CD8-positive, alpha-beta memory T cell (primary cell): ENCODE results near the gene HLCS. TPM values are rescaled to one million over a fixed set of nuclear protein-coding genes. Genes with fewer than 3 reads are reported as not detected.

ENCODE experiments used
- CTCF ChIA-PET: fragments of 350-600 bp; sonication (Branson Sonifier 250); formaldehyde crosslinking; loops from one replicate; lab custom pipeline; 2021; ENCODE audit warnings: antibody characterized with exemption; lab: Charles Lee
- POLR2A ChIA-PET: fragments of 350-600 bp; sonication (Branson Sonifier 250); formaldehyde crosslinking; loops from one replicate; lab custom pipeline; 2021; ENCODE audit warnings: antibody characterized with exemption; lab: Charles Lee
- DNase-seq, 5 donors: peaks; one replicate each; pipeline versions ENCODE4 v3.0.0 to v3.0.0-alpha.2; 2020 to 2022; ENCODE audit warnings: mixed read lengths in 1 of 5
- H3K27ac ChIP-seq: one replicate; pipeline ENCODE4 v1.7.0; 2013; ENCODE audit warnings: low read depth, mild to moderate bottlenecking, low read length, moderate library complexity
- H3K27me3 ChIP-seq: 2 replicates; pipeline ENCODE4 v1.7.0; 2013; ENCODE audit warnings: low read length, mild to moderate bottlenecking; ENCODE audit not compliant: insufficient read depth, poor library complexity, severe bottlenecking
- H3K36me3 ChIP-seq: 2 replicates; pipeline ENCODE4 v1.7.0; 2013; ENCODE audit warnings: mild to moderate bottlenecking, low read length, moderate library complexity; ENCODE audit not compliant: insufficient read depth
- H3K4me1 ChIP-seq: 2 replicates; pipeline ENCODE4 v1.7.0; 2013; ENCODE audit warnings: mild to moderate bottlenecking, low read length, moderate library complexity; ENCODE audit not compliant: insufficient read depth
- H3K4me3 ChIP-seq: 2 replicates; pipeline ENCODE4 v1.7.0; 2013; ENCODE audit warnings: mild to moderate bottlenecking, low read length
- H3K9me3 ChIP-seq: 2 replicates; pipeline ENCODE4 v1.7.0; 2013; ENCODE audit warnings: mild to moderate bottlenecking, low read length
- H3K27ac Mint-ChIP-seq, 8 donors: one replicate each; pipeline ENCODE4 v1.8.0; 2020 to 2021; ENCODE audit warnings: mixed read lengths in 8 of 8, mild to moderate bottlenecking in 6 of 8, inconsistent platforms in 3 of 8, moderate library complexity in 3 of 8
- H3K27me3 Mint-ChIP-seq, 2 donors: one replicate each; pipeline ENCODE4 v1.8.0; 2020 to 2021; ENCODE audit warnings: mixed read lengths in 2 of 2, mild to moderate bottlenecking in 1 of 2, moderate library complexity in 1 of 2
- H3K36me3 Mint-ChIP-seq, 3 donors: one replicate each; pipeline ENCODE4 v1.8.0; 2020 to 2021; ENCODE audit warnings: mixed read lengths in 3 of 3, inconsistent platforms in 1 of 3, mild to moderate bottlenecking in 1 of 3
- H3K4me1 Mint-ChIP-seq, 3 donors: one replicate each; pipeline ENCODE4 v1.8.0; 2020 to 2021; ENCODE audit warnings: mixed read lengths in 3 of 3, inconsistent platforms in 1 of 3, mild to moderate bottlenecking in 1 of 3
- H3K4me3 Mint-ChIP-seq, 7 donors: one replicate each; pipeline ENCODE4 v1.8.0; 2020 to 2021; ENCODE audit warnings: mixed read lengths in 7 of 7, mild to moderate bottlenecking in 6 of 7, moderate library complexity in 4 of 7, inconsistent platforms in 2 of 7
- H3K9me3 Mint-ChIP-seq, 5 donors: one replicate each; pipeline ENCODE4 v1.8.0; 2020 to 2022; ENCODE audit warnings: mixed read lengths in 5 of 5, mild to moderate bottlenecking in 3 of 5, moderate library complexity in 2 of 5, inconsistent platforms in 1 of 5
- polyA plus RNA-seq: library from polyadenylated mRNA; unstranded; fragments of 300-500 nt; fragmentation: Illumina TruSeq; gene quantifications from one replicate; pipeline ENCODE4 v1.2.3, GENCODE V29; 2021
- total RNA-seq, 2 experiments: library from RNA; stranded (reverse); gene quantifications; one replicate each; pipeline ENCODE4 v1.2.3, GENCODE V29; 2021

Gene HLCS
- total and polyA plus RNA-seq, 3 experiments from 2014 or later = 12.7 to 14.7 (median 13.4) TPM

GRCh38 chr21:36706951-36707762 is 259.3 kb downstream of the HLCS start:
- Histone ChIP-seq H3K36me3 (no peaks in the 10 kb centered on the region), H3K9me3 (no peaks in the 10 kb centered on the region), H3K27me3 (peaks cover 62% of the 10 kb centered on the region), H3K4me1 (peaks cover 18% of the 10 kb centered on the region), H3K4me3 (no peak overlapping the region), H3K27ac (no peak overlapping the region)
- no peaks in the 10 kb centered on the region for H3K36me3 Mint-ChIP-seq
- peak overlapping the region in 4 of 7 donors; percentile 9 to 72 (median 38) for H3K4me3 Mint-ChIP-seq
- peaks cover 19 to 56% (median 28%) of the 10 kb centered on the region in 3 donors for H3K4me1 Mint-ChIP-seq
- ChIA-PET POLR2A (no interaction called here), CTCF (no interaction called here)
- DNase-seq = no peak
- peaks cover 52 to 78% of the 10 kb centered on the region in 2 donors for H3K27me3 Mint-ChIP-seq
- H3K9me3 Mint-ChIP-seq = peaks cover 0 to 3% (median 0%) of the 10 kb centered on the region in 5 donors
- peak overlapping the region in 1 of 8 donors; percentile 22 for H3K27ac Mint-ChIP-seq

- H3K4me1 ChIP-seq = peaks cover 18% of the 10 kb centered on the region
- H3K27ac Mint-ChIP-seq = peak overlapping the region in 1 of 8 donors; percentile 22
- peaks cover 22 to 60% (median 28%) of the 10 kb centered on the region in 3 donors for H3K4me1 Mint-ChIP-seq
- peak overlapping the region in 4 of 7 donors; percentile 5 to 41 (median 24) for H3K4me3 Mint-ChIP-seq
- H3K27me3 ChIP-seq = peaks cover 62% of the 10 kb centered on the region
- ChIA-PET POLR2A (no interaction called here), CTCF (no interaction called here)
- no peaks in the 10 kb centered on the region for H3K36me3 ChIP-seq
- H3K36me3 Mint-ChIP-seq = no peaks in the 10 kb centered on the region
- no peak for DNase-seq
- H3K27ac ChIP-seq = no peak overlapping the region
- peaks cover 59 to 80% of the 10 kb centered on the region in 2 donors for H3K27me3 Mint-ChIP-seq
- peaks cover 0 to 3% (median 0%) of the 10 kb centered on the region in 5 donors for H3K9me3 Mint-ChIP-seq
- no peaks in the 10 kb centered on the region for H3K9me3 ChIP-seq
- H3K4me3 ChIP-seq = no peak overlapping the region
Observed at GRCh38 chr21:36706482-36706852, 260.0 kb downstream of the HLCS start.

DNA sequence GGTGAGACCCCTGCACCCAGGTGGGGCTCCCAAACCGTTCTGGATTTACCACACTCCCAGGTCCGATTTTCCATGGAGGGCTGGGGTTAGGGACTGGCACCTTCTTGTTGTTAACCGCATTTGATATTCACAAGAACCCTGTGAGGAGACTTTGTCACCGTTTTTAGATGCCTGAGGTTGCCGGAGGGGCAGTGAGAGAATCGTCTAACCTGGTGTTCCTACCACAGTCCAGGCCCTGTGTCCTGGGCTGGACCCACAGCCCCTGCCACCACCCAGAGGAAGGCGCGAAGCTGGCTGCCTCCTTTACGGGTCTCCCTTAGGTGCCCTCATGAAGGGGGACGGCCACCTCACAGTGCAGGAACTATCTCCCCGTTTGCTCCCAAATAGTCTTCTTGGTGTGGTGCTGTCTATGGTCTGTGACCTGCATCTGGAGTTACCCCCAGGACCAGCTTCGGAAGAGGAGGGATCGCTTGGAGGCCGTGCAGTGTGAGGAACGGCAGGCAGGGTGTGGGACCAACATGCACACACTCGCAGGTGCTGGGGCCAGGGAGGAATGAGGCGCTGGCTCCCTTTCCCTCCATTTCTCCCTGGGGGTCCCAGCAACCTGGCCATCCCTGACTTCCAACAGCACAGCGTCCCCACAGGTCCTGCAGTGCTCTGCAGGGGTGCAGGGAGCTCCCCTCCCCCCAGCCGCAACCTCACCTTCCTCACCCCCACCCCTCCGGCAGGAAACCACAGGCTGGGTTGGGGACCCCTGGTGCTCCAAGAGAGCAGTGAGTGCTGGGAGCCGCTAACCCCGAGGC is 260.6 kb downstream of the HLCS start:
- Histone ChIP-seq H3K4me3 (no peak overlapping the region), H3K27me3 (peaks cover 63% of the 10 kb centered on the region), H3K9me3 (no peaks in the 10 kb centered on the region), H3K27ac (no peak overlapping the region), H3K36me3 (no peaks in the 10 kb centered on the region), H3K4me1 (peaks cover 18% of the 10 kb centered on the region)
- DNase-seq = no peak
- no peaks in the 10 kb centered on the region for H3K36me3 Mint-ChIP-seq
- H3K4me3 Mint-ChIP-seq = peak overlapping the region in 4 of 7 donors; percentile 5 to 41 (median 24)
- peaks cover 59 to 77% of the 10 kb centered on the region in 2 donors for H3K27me3 Mint-ChIP-seq
- CTCF ChIA-PET = no interaction called here
- peaks cover 0 to 3% (median 0%) of the 10 kb centered on the region in 5 donors for H3K9me3 Mint-ChIP-seq
- H3K4me1 Mint-ChIP-seq = peaks cover 22 to 61% (median 26%) of the 10 kb centered on the region in 3 donors
- POLR2A ChIA-PET = no interaction called here
- H3K27ac Mint-ChIP-seq = peak overlapping the region in 2 of 8 donors; percentile 22 to 35

- H3K4me3 ChIP-seq = no peak overlapping the region
- Mint-ChIP-seq H3K4me3 (peak overlapping the region in 2 of 7 donors; percentile 11 to 27), H3K9me3 (peaks cover 0 to 3% (median 0%) of the 10 kb centered on the region in 5 donors), H3K36me3 (no peaks in the 10 kb centered on the region), H3K27ac (no peak overlapping the region), H3K27me3 (peaks cover 65 to 80% of the 10 kb centered on the region in 2 donors), H3K4me1 (peaks cover 24 to 62% (median 24%) of the 10 kb centered on the region in 3 donors)
- no peak for DNase-seq
- H3K9me3 ChIP-seq = no peaks in the 10 kb centered on the region
- H3K36me3 ChIP-seq = no peaks in the 10 kb centered on the region
- POLR2A ChIA-PET = no interaction called here
- no peak overlapping the region for H3K27ac ChIP-seq
- peaks cover 25% of the 10 kb centered on the region for H3K4me1 ChIP-seq
- H3K27me3 ChIP-seq = peaks cover 63% of the 10 kb centered on the region
- CTCF ChIA-PET = no interaction called here
Observed at GRCh38 chr21:36704958-36705678, 261.4 kb downstream of the HLCS start.

- no peaks in the 10 kb centered on the region for H3K9me3 ChIP-seq
- DNase-seq = no peak
- H3K4me1 ChIP-seq = peaks cover 29% of the 10 kb centered on the region
- Mint-ChIP-seq H3K36me3 (no peaks in the 10 kb centered on the region), H3K4me1 (peaks cover 22 to 58% (median 24%) of the 10 kb centered on the region in 3 donors), H3K4me3 (no peak overlapping the region), H3K27ac (peak overlapping the region in 1 of 8 donors; percentile 61), H3K9me3 (peaks cover 0 to 2% (median 0%) of the 10 kb centered on the region in 5 donors), H3K27me3 (peaks cover 59 to 76% of the 10 kb centered on the region in 2 donors)
- POLR2A ChIA-PET = no interaction called here
- peaks cover 64% of the 10 kb centered on the region for H3K27me3 ChIP-seq
- CTCF ChIA-PET = no interaction called here
- H3K27ac ChIP-seq = no peak overlapping the region
- H3K4me3 ChIP-seq = no peak overlapping the region
- no peaks in the 10 kb centered on the region for H3K36me3 ChIP-seq
Observed at GRCh38 chr21:36704281-36704957, 262.1 kb downstream of the HLCS start.

DNA sequence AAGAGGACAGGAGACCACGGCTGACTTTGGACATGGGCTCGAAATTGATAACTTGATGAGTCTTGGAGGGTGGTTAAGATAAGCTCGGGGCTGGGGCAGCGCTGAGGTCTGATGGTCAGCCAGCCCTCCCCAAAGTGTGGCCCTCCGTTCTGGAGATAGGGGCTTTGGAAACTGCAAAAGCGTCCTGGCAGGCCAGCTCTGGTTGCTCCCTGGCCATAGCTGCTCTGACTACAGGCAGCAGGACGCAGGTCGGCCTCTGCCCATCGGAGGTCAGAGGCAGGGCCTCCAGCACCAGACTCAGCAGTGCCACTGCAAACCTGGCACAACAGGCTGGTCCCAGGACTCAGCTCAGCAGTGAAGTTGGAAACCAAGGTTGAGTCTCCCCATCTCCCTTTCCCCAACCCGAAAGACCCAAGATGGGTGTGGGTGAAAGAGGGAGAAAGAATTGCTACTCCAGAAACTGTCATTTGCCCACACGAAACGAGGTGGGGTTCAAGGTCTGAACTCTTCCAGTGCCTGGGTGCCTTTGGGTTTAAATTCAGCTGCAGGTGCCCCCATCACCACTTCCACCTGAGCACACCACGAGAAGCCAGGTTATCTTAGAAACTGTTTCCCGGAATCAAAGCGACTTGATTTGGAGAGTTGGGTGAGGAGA is 262.7 kb downstream of the HLCS start:
- Mint-ChIP-seq H3K4me1 (peaks cover 22 to 57% (median 23%) of the 10 kb centered on the region in 3 donors), H3K9me3 (peaks cover 0 to 2% (median 0%) of the 10 kb centered on the region in 5 donors), H3K36me3 (no peaks in the 10 kb centered on the region), H3K27me3 (peaks cover 58 to 74% of the 10 kb centered on the region in 2 donors), H3K4me3 (no peak overlapping the region), H3K27ac (peak overlapping the region in 1 of 8 donors; percentile 61)
- peaks cover 29% of the 10 kb centered on the region for H3K4me1 ChIP-seq
- H3K9me3 ChIP-seq = no peaks in the 10 kb centered on the region
- ChIA-PET CTCF (no interaction called here), POLR2A (no interaction called here)
- DNase-seq = no peak
- no peak overlapping the region for H3K4me3 ChIP-seq
- H3K36me3 ChIP-seq = no peaks in the 10 kb centered on the region
- no peak overlapping the region for H3K27ac ChIP-seq
- peaks cover 61% of the 10 kb centered on the region for H3K27me3 ChIP-seq

DNA sequence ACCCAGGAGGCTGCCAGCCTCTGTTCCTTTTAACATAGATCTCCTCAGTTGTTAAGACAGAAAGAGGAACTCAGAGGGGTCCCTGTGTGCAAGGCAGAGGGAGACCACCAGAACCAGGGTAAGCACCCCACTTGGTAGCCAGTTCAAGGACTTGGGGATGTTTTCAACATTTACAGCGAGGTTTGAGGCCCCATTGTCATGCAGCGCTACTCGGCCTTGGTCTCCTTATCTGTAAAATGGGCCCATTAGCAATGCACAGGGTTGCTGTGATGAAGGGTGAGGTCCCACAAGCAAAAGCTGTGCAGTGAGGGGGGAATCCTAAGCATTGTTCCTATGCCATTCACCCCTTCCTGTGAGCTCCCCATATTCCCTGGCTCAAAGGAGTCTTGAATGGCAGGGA is 263.3 kb downstream of the HLCS start:
- H3K36me3 Mint-ChIP-seq = no peaks in the 10 kb centered on the region
- H3K4me1 Mint-ChIP-seq = peaks cover 22 to 51% (median 23%) of the 10 kb centered on the region in 3 donors
- no peak for DNase-seq
- Histone ChIP-seq H3K9me3 (no peaks in the 10 kb centered on the region), H3K27ac (no peak overlapping the region), H3K27me3 (peaks cover 56% of the 10 kb centered on the region), H3K4me3 (no peak overlapping the region), H3K36me3 (no peaks in the 10 kb centered on the region), H3K4me1 (peaks cover 24% of the 10 kb centered on the region)
- ChIA-PET CTCF (no interaction called here), POLR2A (no interaction called here)
- H3K4me3 Mint-ChIP-seq = no peak overlapping the region
- H3K27me3 Mint-ChIP-seq = peaks cover 53 to 69% of the 10 kb centered on the region in 2 donors
- H3K9me3 Mint-ChIP-seq = no peaks in the 10 kb centered on the region
- H3K27ac Mint-ChIP-seq = no peak overlapping the region
